Neural progenitor cell (in vitro differentiated cells): ENCODE data around the gene EIF1. TPM values are rescaled to one million over a fixed set of nuclear protein-coding genes. Genes with fewer than 3 reads are reported as not detected.
A peak's percentile ranks its signal among the peaks of the same experiment; 100 is the strongest.

ENCODE experiments used
- DNase-seq: peaks from one replicate; pipeline ENCODE4 v3.0.0-alpha.2; 2016; ENCODE audit warnings: low spot score
- H2AFZ ChIP-seq: fragments of 200-600 bp; sonication (generic); replicated peaks from 2 replicates; pipeline ENCODE4 v1.6.1; 2016; ENCODE audit warnings: antibody characterized with exemption
- H3F3A ChIP-seq: fragments of 200-600 bp; sonication (generic); 2 replicates; pipeline ENCODE4 v1.6.1; 2016; ENCODE audit warnings: antibody characterized with exemption, low read depth
- H3K27ac ChIP-seq: fragments of 200-600 bp; sonication (generic); 2 replicates; pipeline ENCODE4 v1.5.1; 2016; ENCODE audit warnings: mild to moderate bottlenecking
- H3K27me3 ChIP-seq: fragments of 200-600 bp; sonication (generic); 2 replicates; pipeline ENCODE4 v1.6.1; 2016; ENCODE audit warnings: mild to moderate bottlenecking, moderate library complexity
- H3K36me3 ChIP-seq: fragments of 200-600 bp; sonication (generic); 2 replicates; pipeline ENCODE4 v1.5.1; 2016
- H3K4me1 ChIP-seq: fragments of 200-600 bp; sonication (generic); 2 replicates; pipeline ENCODE4 v1.6.1; 2016; ENCODE audit warnings: mixed run types
- H3K4me2 ChIP-seq: fragments of 200-600 bp; sonication (generic); 2 replicates; pipeline ENCODE4 v1.6.1; 2016
- H3K4me3 ChIP-seq: fragments of 200-600 bp; sonication (generic); 2 replicates; pipeline ENCODE4 v1.5.1; 2016
- H3K79me2 ChIP-seq: fragments of 200-600 bp; sonication (generic); 2 replicates; pipeline ENCODE4 v1.6.1; 2016; ENCODE audit warnings: low read depth
- H3K9ac ChIP-seq: fragments of 200-600 bp; sonication (generic); 2 replicates; pipeline ENCODE4 v1.6.1; 2016
- H3K9me3 ChIP-seq: fragments of 200-600 bp; sonication (generic); 2 replicates; pipeline ENCODE4 v1.5.1; 2016; ENCODE audit warnings: low read depth
- H4K20me1 ChIP-seq: fragments of 200-600 bp; sonication (generic); 2 replicates; pipeline ENCODE4 v1.6.1; 2016; ENCODE audit warnings: low read depth
- H3K27ac Mint-ChIP-seq: 3 replicates; pipeline ENCODE4 v1.8.0; 2021; ENCODE audit warnings: mixed read lengths
- H3K27me3 Mint-ChIP-seq: 2 replicates; pipeline ENCODE4 v1.8.0; 2022; ENCODE audit warnings: low read depth, mild to moderate bottlenecking, inconsistent platforms, moderate library complexity, mixed read lengths; ENCODE audit not compliant: insufficient read depth
- H3K36me3 Mint-ChIP-seq: 3 replicates; pipeline ENCODE4 v1.8.0; 2021; ENCODE audit warnings: mixed read lengths
- H3K4me1 Mint-ChIP-seq: 3 replicates; pipeline ENCODE4 v1.8.0; 2021; ENCODE audit warnings: mixed read lengths
- H3K4me3 Mint-ChIP-seq: 3 replicates; pipeline ENCODE4 v1.8.0; 2021; ENCODE audit warnings: mild to moderate bottlenecking, moderate library complexity, mixed read lengths
- H3K9me3 Mint-ChIP-seq: 3 replicates; pipeline ENCODE4 v1.8.0; 2020; ENCODE audit warnings: mixed read lengths
- CTCF ChIP-seq: fragments of 200-600 bp; sonication (generic); IDR thresholded peaks from 2 replicates; pipeline ENCODE4 v1.5.1; 2017; ENCODE audit warnings: antibody characterized with exemption, mild to moderate bottlenecking
- EZH2 ChIP-seq: fragments of 200-600 bp; sonication (generic); IDR thresholded peaks from 2 replicates; pipeline ENCODE4 v1.6.1; 2017; ENCODE audit warnings: antibody characterized with exemption, mild to moderate bottlenecking, moderate library complexity
- EZH2phosphoT487 ChIP-seq: fragments of 200-600 bp; sonication (generic); IDR thresholded peaks from 2 replicates; pipeline ENCODE4 v1.6.1; 2017; ENCODE audit warnings: antibody characterized with exemption
- total RNA-seq: library from RNA; depleted of rRNA; stranded (reverse); fragments of >200 nt; gene quantifications from 2 replicates; pipeline ENCODE4 v1.2.3, GENCODE V29; 2015; ENCODE audit warnings: low replicate concordance

EIF1 gene
- total RNA-seq, 1 donor from 2014 or later = 91.4 TPM

- H3K9me3 Mint-ChIP-seq = no peaks in the 10 kb centered on the region
Observed at GRCh38 chr17:41707803-41708669, 19.4 kb downstream of the EIF1 start.

GRCh38 chr17:41710472-41711090 lies 21.9 kb downstream of the EIF1 start:
- H3K9ac ChIP-seq = no peak overlapping the region
- no peak for DNase-seq
- peaks cover 5% of the 10 kb centered on the region for H3K4me1 ChIP-seq
- H3K36me3 ChIP-seq = no peaks in the 10 kb centered on the region
- no peak overlapping the region for H3K27ac ChIP-seq
- H3K4me2 ChIP-seq = no peak overlapping the region
- Mint-ChIP-seq H3K4me1 (peaks cover 34% of the 10 kb centered on the region), H3K9me3 (no peaks in the 10 kb centered on the region), H3K36me3 (no peaks in the 10 kb centered on the region), H3K27me3 (peaks cover 6% of the 10 kb centered on the region), H3K4me3 (peak overlapping the region; percentile 72), H3K27ac (peak overlapping the region; percentile 46)
- H3K9me3 ChIP-seq = no peaks in the 10 kb centered on the region
- no peak overlapping the region for H2AFZ ChIP-seq
- no peaks in the 10 kb centered on the region for H4K20me1 ChIP-seq
- H3K4me3 ChIP-seq = no peak overlapping the region
- H3F3A ChIP-seq = no peaks in the 10 kb centered on the region
- H3K79me2 ChIP-seq = no peaks in the 10 kb centered on the region
- H3K27me3 ChIP-seq = peaks cover 75% of the 10 kb centered on the region
- no peak for TF ChIP-seq CTCF
- no peak for TF ChIP-seq EZH2phosphoT487
- TF ChIP-seq EZH2 = no peak

More at GRCh38 chr17:41707803-41708669, 19.4 kb downstream of the EIF1 start:
- no peak overlapping the region for H3K4me2 ChIP-seq
- H2AFZ ChIP-seq = no peak overlapping the region
- Mint-ChIP-seq H3K4me1 (peaks cover 42% of the 10 kb centered on the region), H3K27ac (peak overlapping the region; percentile 83), H3K27me3 (peaks cover 11% of the 10 kb centered on the region), H3K36me3 (no peaks in the 10 kb centered on the region), H3K4me3 (no peak overlapping the region)
- H3K27ac ChIP-seq = no peak overlapping the region
- H3K4me1 ChIP-seq = peaks cover 13% of the 10 kb centered on the region
- H3K4me3 ChIP-seq = no peak overlapping the region
- no peak for DNase-seq
- no peaks in the 10 kb centered on the region for H3K9me3 ChIP-seq
- no peak for TF ChIP-seq CTCF
- TF ChIP-seq EZH2phosphoT487 = no peak
- no peak for TF ChIP-seq EZH2
- H4K20me1 ChIP-seq = no peaks in the 10 kb centered on the region
- no peaks in the 10 kb centered on the region for H3F3A ChIP-seq
- H3K79me2 ChIP-seq = no peaks in the 10 kb centered on the region
- H3K9ac ChIP-seq = no peak overlapping the region
- no peaks in the 10 kb centered on the region for H3K36me3 ChIP-seq
- peaks cover 90% of the 10 kb centered on the region for H3K27me3 ChIP-seq

- peaks cover 65% of the 10 kb centered on the region for H3K27me3 ChIP-seq
- peaks cover 24% of the 10 kb centered on the region for H3K4me1 Mint-ChIP-seq
- no peaks in the 10 kb centered on the region for H3K9me3 Mint-ChIP-seq
- no peaks in the 10 kb centered on the region for H3F3A ChIP-seq
- no peak within 1 kb of the TSS for H3K4me3 ChIP-seq
- H3K4me2 ChIP-seq = no peak within 1 kb of the TSS
- no peak within 1 kb of the TSS for H3K4me3 Mint-ChIP-seq
- H4K20me1 ChIP-seq = no peaks in the 10 kb centered on the region
- no peak within 1 kb of the TSS for H3K27ac ChIP-seq
- H3K27ac Mint-ChIP-seq = peak within 1 kb of the TSS; percentile 50
- H3K9me3 ChIP-seq = no peaks in the 10 kb centered on the region
- no peak for DNase-seq
- H3K36me3 Mint-ChIP-seq = no peaks in the 10 kb centered on the region
- H2AFZ ChIP-seq = no peak within 1 kb of the TSS
- no peaks in the 10 kb centered on the region for H3K36me3 ChIP-seq
- H3K79me2 ChIP-seq = no peaks in the 10 kb centered on the region
- no peaks in the 10 kb centered on the region for H3K4me1 ChIP-seq
- peaks cover 9% of the 10 kb centered on the region for H3K27me3 Mint-ChIP-seq
- H3K9ac ChIP-seq = no peak within 1 kb of the TSS
- TF ChIP-seq EZH2 = no peak
- TF ChIP-seq CTCF = no peak
- TF ChIP-seq EZH2phosphoT487 = no peak
Observed at GRCh38 chr17:41711669-41712400, 23.1 kb downstream of the EIF1 start, which contains the start of gene GAST. GAST (plus strand) TSS chr17:41712331; CDS start chr17:41715437, 3,106 bp downstream.
